Measurements from ENCODE around the gene NFIL3.

NFIL3 gene

DNA sequence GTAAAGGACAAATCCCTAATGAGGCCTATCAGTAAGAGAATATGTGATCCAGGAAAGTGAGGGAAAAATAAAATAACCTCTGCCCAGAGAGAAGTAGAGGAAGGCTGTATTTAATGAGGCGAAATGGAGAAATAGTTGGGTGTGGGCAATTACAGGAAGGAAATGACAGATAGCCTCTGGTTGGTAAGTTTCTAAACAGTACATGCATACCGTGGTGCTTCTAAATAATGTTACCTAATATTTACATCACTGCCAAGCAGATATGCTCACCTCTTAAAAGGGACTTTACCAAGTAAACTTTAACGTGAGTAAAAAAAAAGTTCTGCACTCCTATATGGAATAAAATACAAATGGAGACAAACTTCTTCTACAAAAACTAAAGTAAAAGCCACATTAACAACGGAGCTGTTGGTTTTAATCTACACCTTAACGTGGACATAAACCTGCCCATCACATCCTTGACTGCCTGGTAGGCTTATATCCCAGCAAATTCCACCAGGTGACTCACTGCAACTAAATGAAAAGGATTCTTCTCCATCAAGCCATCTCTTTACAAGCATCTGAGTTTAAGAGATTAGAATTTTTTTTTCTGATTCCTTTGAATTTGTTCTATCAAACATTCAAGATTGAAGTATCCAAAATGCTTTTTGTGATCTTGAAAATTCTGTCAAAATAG is 12.4 kb downstream of the NFIL3 start:
- no peak overlapping the region for H3K4me3 ChIP-seq (ENCODE audit: low read depth, low read length)
- in situ Hi-C loops (cut with HindIII; ENCODE audit: low sequenced_read_pairs): no loop called here
- no peak for DNase-seq (ENCODE audit: low read depth)
- TF ChIP-seq, protein P1, sequence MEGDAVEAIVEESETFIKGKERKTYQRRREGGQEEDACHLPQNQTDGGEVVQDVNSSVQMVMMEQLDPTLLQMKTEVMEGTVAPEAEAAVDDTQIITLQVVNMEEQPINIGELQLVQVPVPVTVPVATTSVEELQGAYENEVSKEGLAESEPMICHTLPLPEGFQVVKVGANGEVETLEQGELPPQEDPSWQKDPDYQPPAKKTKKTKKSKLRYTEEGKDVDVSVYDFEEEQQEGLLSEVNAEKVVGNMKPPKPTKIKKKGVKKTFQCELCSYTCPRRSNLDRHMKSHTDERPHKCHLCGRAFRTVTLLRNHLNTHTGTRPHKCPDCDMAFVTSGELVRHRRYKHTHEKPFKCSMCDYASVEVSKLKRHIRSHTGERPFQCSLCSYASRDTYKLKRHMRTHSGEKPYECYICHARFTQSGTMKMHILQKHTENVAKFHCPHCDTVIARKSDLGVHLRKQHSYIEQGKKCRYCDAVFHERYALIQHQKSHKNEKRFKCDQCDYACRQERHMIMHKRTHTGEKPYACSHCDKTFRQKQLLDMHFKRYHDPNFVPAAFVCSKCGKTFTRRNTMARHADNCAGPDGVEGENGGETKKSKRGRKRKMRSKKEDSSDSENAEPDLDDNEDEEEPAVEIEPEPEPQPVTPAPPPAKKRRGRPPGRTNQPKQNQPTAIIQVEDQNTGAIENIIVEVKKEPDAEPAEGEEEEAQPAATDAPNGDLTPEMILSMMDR (IDR thresholded peaks at IDR 0.05; ENCODE audit: low read depth, low read length, missing control alignments): no peak

DNA sequence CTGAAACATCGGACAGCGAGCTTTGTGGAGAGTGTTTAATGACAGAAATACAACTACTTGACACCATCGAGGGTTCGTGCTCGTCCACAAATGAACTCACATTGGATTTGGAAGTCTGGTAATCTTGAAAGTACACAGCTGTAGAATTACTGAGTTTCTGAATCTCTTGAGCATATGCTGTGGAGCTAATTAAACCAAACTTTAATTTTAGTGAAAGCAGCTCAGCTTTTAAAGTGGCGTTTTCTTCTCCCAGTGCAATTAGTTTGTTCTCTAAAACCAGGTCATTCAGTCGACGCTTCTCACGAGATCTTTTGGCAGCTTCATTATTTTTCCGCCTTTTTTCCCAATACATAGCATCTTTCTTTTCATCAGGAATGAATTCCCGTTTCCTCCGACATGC is 13.5 kb downstream of the NFIL3 start:
- H3K4me3 ChIP-seq (ENCODE audit: low read depth, low read length): no peak overlapping the region
- TF ChIP-seq, protein P1 (IDR thresholded peaks at IDR 0.05; ENCODE audit: low read depth, low read length, missing control alignments): no peak
- in situ Hi-C loops (cut with HindIII; ENCODE audit: low sequenced_read_pairs): no loop called here
- no peak for DNase-seq (ENCODE audit: low read depth)

DNA sequence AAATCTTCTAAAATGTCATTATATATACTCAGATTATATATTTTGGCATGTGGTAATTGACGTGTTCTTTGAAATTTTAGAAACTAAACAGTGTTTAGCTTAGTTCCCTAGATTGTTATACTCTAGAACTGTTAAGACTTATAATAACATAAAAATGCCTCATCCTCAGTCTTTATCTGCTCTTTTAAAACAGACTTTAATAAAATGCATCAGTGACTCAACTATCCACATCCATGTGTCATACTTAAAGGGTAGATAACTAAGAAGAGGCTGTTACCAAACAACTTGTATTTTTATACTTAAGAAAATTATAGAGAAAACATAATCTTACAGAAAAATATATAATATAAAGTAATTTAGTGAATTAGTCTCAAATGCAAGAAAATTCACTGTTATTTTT is 15.2 kb downstream of the NFIL3 start:
- TF ChIP-seq, protein P1 (IDR thresholded peaks at IDR 0.05; ENCODE audit: low read depth, low read length, missing control alignments): no peak
- in situ Hi-C loops (cut with HindIII; ENCODE audit: low sequenced_read_pairs): no loop called here
- H3K4me3 ChIP-seq (ENCODE audit: low read depth, low read length): no peak overlapping the region
- no peak for DNase-seq (ENCODE audit: low read depth)

DNA sequence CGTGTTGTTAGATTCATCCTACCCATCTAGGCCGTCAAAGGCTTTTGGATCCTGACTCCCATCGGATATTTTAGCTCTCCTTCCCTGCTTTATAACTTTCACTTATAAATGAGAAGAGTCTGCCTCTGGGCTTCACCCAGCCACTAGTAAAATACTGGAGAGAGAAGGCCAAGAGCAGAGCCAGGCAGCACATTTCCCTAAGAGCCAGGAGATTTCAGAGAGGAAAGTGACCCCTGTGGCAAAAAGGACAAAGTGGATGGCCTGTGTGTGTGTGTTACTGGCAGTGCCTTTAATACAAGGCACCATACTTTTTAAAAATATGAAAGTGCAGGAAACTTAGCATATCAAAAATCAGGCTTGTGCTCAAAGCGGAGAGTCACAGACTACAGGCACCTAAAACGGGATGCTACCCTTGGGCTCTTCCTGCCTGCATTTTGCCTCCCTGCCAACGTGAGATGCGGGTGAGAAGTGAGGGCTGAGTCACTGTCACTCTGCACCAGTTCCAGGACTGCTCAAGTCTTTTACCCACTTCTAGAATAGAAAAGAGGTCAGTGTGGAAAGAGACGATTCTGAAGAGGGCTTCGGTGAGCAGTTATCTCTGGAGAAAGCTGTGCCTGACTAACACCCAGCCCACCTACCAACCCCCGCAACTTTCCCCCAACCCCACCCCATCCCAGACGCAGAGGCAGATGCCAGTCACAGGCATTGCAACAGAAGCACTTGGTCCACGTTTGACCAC is 15.9 kb downstream of the NFIL3 start:
- in situ Hi-C loops (cut with HindIII; ENCODE audit: low sequenced_read_pairs): no loop called here
- TF ChIP-seq, protein P1 (IDR thresholded peaks at IDR 0.05; ENCODE audit: low read depth, low read length, missing control alignments): no peak
- DNase-seq (ENCODE audit: low read depth): no peak
- no peak overlapping the region for H3K4me3 ChIP-seq (ENCODE audit: low read depth, low read length)

DNA sequence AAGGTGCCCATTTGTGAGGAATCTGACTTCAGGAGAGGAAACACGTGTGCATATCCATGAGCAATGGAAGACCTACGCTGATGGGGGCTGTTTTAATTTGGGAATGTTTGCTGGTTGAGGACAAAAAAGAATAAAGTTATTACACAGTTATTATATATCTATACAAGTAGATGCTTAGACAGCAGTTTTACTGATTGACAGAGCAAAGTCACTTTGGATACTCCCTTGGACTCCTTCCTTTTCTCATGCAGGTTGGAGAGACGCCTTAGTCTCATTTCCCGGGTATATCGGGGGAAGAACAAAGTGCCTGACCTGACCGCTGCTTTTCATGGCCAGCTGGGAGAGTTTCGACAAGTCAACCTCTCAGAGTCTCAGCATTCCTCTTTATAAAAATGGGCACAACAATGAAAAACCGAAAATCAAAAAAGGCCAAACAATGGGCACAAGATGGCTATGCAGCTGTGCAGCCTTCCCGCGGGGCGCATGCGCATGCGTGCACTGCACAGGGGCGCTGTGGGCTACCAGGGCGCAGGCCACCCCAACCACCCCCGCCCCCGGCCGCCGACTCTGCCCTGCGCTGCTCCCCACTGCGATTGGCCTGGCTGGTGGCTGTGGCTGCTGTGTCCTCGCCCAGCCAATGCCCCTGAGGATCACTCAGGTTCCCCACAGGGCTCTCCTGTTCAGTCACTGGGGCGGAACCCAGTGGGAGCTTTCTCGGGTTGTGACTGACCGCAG is 18.1 kb downstream of the NFIL3 start:
- H3K4me3 ChIP-seq (ENCODE audit: low read depth, low read length): no peak overlapping the region
- in situ Hi-C loops (cut with HindIII; ENCODE audit: low sequenced_read_pairs): no loop called here
- TF ChIP-seq, protein P1 (IDR thresholded peaks at IDR 0.05; ENCODE audit: low read depth, low read length, missing control alignments): no peak
- no peak for DNase-seq (ENCODE audit: low read depth)

DNA sequence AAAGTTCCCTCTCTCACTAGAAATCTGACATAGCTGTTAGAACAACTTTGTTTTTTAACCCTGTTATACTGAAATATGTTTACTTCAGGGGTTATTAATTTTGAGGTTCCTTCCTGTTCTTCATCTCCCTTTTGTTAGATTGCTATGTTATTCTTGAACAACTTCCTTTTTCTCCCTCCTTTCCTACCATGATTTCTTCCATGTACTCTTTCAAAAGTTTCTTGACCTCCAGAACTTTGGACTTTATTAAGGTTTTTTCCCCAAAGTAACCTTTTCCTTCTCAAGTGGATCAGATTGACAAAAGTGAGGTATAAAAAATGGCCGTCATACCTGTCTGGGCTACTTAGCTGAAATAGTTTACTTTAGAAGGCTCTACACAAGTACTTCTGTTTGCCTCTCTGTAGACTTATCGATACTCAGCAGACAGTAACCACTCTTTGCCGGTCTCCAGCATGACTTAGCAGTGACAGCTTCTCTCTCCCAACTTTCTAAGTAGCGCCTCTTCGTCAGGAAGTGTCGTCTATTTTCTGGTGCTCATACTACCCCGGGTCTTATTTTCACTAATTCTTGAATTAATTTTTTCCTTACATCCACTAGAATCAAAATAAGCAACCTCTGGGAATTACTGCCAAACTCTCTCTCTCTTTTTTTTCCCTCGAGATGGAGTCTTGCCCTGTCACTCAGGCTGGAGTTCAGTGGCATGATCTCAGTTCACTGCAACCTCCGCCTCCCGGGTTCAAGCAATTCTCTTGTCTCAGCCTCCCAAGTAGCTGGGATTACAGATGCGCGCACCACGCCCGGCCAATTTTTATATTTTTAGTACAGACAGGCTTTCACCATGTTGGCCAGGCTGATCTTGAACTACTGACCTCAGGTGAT is 19.7 kb downstream of the NFIL3 start:
- H3K4me3 ChIP-seq (ENCODE audit: low read depth, low read length): no peak overlapping the region
- in situ Hi-C loops (cut with HindIII; ENCODE audit: low sequenced_read_pairs): no loop called here

More for the DNA sequence above, 19.7 kb downstream of the NFIL3 start:
- TF ChIP-seq, protein P1 (IDR thresholded peaks at IDR 0.05; ENCODE audit: low read depth, low read length, missing control alignments): no peak
- no peak for DNase-seq (ENCODE audit: low read depth)
